GM21447 (cell line): ENCODE measurements around the gene ST3GAL3.

ENCODE experiments used
- ATAC-seq: cut with Tn5 transposase; IDR thresholded peaks from one replicate; pipeline ENCODE4 v1.9.1; 2021; ENCODE audit not compliant: unreplicated experiment

ST3GAL3 gene

DNA sequence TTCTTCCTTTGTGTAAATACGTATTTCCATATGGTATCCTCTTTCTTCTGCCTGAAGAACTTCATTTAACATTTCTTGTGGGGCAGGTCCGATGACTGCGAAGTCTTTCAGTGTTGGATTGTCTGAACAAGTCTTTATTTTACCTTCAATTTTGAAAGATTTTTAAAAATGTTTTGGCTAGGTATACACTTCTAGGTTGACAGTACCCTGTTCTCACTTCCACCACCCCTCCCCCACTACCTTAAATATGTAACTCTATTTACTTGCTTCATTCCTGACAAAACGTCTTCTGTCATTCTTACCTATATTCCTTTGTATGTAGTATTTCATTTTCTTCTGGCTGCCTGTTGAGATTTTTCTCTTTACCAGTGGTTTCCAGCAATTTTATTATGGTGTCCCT lies 140.5 kb downstream of the ST3GAL3 start:
- ATAC-seq = no peak

DNA sequence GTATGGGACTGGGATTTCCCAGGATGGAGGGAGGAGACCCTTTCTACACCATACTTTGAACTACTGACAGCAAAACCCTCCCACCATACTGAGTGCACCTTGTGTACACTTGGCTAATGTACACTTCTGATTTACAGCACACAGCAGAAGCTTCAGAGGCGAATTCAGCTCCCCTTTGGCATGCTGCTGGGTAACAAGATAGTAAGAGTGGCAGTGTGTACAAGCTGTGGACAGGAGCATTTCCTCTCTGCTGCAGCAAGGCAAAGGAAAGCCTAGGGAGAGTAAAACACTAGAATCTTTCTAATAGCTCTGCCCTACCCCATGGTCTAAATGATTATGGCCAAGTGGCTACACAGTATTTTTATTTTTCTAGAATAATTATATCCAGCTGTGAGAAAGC lies 142.3 kb downstream of the ST3GAL3 start:
- ATAC-seq = no peak

DNA sequence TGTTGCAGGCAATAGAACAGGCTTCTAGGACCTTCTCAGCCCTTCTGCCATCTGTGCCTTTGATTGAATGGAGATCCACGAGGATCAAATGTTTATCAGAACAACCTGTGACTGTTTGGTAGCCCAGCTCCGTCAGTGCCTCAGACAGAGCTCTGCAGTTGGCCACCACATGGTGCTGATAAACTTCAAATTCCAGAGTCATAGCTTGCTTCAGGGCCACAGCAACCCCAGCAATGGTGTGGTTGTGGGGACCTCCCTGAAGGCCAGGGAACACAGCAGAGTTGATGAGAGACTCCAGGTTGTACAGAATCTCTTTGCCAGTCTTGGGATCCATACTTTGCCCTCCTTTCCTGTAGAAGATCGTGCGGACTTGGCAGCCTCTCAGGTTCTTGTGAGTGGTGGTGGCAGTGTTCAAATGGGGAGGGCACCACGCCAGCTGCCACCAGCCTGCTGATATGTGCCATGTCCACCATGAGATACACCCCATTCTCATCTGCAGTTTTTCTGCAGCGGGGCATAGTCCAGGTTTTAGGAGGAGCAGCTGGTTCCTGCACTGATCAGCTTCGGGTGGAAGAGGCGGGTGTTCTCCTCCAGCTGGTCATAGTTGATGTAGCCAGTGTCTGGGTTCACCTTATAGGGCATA lies 143.4 kb downstream of the ST3GAL3 start:
- ATAC-seq = no peak

DNA sequence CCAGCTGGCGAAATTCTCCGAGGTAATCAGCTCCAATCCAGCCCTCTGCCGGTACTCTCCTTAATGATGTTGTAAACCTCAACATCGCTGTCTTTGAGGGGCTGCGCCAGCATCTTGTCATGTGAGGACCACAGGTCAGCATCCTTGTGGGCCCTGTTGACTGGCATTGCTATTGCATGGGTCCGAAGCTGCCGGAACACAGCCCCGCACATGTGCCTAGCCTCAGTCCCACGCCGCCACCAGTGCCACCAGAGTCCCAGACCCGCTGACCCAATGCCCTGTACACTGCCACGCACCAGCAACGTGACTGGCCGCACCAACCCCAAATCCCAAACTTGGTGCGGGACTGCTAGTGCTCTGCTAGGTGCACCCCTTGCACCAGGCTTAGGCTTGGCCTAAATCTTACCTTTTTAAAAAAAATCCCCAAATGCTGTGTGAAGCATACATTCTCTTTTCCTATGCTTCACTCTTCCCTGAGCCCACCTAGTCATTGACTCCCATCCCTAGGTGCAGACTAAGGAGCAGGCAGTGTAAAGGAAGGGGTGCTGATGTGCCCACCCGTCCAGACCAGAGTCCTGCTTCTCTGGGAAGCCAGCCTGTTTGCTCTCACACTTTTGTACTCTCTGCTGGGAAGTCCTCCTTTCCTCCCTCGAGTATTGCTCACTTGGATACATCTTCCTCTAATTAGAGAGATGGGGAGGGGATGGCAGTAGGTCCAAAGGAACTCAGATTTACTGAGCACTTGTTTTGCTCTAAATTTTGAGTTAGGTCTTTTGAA lies 144.4 kb downstream of the ST3GAL3 start:
- ATAC-seq = no peak

DNA sequence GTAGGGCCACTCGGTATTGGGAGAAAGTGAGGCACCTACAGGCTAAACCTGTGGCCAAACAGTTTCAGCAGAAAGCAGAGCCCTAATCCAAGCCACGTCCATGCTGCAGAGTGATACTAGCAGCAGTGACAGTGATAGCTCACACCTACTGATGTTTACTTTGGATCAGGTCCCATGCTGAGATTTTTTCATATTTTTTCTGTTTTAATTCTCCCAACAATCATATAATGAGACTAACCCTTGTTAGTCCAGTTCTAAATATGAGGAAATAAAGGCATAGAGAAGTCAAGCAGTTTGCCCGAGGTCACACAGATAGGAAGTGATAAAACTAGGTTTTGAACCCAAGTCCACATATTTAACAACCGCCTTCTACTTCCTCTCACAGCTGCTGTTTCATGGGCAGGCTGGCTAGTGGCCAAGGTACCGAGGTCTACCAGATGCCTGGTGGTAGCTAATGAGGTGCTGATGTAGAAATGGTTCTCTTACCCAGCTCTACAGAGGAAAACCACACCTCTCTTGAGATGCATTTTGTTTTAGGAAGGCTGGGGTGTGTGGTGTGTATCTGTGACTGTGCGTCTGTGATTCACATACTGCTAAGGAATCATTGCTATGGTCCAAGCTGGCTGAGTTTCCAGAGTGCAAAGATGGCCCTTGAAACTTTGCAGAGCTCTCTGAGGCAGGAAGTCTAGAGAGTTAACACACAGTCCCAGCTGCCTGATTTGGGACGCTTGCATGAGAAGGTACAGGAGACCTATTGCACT lies 146.0 kb downstream of the ST3GAL3 start:
- ATAC-seq = peak; percentile 55

DNA sequence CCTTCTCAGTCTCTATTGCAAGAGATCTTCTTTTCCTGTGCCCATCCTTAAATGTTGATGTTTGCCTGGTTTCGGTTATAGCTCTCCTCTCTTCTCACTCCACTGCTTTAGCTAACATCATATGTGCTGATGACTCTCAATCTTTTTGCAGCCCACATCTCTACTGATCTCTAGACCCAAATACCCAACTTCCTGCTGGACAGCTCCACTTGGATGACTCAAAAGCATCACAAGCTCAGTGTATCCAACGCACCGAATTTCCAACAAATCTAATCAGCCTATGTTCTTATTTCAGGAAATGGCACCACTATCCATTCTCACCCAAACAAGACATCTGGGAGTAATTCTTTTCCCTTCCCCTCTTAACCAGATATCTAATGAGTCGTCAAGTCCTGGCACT lies 147.1 kb downstream of the ST3GAL3 start:
- ATAC-seq = no peak

DNA sequence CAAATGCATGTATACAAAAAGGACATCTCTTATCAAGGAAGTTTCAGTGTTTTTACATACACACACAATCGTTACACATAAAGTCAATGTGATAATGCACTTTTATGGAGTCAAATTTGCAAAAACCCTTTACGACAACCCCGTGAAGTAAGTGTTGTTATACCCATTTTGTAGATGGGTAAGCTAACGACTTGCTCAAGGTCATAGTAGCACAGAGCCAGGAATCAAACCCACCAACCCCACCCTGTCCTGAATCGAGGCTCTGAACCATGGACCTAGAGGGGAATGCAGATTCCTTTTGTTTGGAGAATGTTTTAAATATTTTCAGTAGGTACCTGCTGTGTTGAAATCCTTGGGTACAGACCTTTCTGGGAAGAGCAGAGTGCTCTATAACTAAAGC lies 148.9 kb downstream of the ST3GAL3 start:
- ATAC-seq = no peak

DNA sequence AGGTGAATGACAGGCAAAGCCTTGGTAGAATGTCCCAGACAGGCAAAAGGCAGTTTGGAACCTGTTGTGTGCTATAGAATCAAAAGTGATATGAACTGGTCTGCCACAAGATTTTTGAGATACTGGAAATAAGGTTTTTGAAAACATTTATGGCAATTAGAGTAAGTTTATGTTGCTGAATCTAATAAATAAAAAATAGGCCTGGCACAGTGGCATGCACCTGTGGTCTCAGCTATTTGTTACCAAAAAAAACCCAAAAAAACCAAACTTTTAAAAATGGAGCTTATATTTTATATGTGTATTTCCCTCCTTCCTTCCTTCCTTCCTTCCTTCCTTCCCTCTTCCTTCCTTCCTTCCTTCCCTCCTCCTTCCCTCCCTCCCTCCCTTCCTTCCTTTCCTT lies 149.8 kb downstream of the ST3GAL3 start:
- no peak for ATAC-seq

DNA sequence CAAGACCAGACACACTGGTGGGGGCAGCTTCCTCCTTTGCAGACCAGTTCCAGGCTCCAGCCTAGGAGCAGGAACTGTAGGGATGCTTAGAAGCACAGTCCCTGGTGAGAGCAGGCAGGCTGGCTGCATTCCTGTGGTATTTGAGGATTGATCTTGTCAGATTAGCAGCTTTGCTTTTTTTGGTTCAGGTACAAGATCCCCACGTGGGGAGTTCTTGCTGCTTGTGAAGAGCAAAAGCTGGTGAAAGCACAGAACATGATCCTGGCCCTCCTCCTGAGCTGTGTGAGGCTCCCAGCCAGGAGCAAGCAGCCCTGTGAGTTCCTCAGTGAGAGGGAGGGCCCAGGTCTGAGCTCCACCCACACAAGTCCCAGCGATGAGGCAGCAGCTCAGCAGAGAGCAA lies 151.0 kb downstream of the ST3GAL3 start:
- ATAC-seq = no peak

DNA sequence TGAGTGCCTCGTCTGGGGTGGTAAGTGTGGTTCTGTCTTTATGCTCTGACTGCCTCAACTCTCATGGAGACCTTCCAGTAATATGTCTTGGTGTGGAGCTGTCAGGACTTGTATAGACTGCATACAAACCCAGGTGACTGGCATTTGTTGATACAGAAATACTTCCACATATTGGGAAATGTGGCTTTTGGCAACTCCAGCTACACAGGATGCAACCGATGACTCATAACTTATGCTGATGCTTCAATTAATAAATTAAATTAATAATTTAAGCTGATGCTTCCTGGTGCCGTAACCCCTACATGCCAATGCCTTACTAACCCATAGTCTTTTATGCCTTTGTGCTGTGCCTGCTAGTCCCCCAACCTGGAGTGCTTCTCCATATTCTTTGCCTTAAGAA lies 154.0 kb downstream of the ST3GAL3 start:
- no peak for ATAC-seq

DNA sequence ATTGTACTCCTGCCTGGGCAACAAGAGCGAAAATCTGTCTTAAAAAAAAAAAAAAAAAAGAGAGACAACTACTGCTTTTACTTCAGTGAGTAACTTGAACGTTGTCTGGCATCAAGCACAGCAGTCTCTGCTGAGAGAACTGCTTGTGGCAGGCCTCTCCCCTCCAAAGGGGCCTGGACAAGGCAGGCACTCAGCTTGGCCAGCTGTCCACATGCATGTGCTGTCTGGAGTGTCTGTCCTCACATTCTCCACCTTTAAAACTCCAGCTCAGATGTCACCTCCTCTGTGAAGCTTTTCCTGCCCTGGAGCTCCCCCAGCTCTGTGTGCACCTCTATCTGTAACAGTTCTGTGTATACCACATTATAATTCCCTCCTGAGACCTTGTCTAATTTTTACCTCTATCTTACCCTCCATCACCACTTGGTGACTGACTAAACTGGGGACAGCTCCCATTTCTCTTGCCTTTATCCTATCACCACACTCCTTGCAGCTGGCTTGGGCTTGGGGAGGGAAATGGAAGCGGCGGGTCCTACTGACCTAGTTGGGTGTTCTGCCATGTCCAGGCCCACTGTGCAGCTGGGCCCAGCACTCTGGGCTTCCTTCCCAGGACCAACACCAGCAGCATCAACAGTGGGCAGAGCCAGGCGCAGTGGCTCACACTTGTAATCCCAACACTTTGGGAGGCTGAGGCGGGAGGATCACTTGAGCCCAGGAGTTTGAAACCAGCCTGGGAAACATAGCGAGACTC lies 154.8 kb downstream of the ST3GAL3 start:
- ATAC-seq = no peak

DNA sequence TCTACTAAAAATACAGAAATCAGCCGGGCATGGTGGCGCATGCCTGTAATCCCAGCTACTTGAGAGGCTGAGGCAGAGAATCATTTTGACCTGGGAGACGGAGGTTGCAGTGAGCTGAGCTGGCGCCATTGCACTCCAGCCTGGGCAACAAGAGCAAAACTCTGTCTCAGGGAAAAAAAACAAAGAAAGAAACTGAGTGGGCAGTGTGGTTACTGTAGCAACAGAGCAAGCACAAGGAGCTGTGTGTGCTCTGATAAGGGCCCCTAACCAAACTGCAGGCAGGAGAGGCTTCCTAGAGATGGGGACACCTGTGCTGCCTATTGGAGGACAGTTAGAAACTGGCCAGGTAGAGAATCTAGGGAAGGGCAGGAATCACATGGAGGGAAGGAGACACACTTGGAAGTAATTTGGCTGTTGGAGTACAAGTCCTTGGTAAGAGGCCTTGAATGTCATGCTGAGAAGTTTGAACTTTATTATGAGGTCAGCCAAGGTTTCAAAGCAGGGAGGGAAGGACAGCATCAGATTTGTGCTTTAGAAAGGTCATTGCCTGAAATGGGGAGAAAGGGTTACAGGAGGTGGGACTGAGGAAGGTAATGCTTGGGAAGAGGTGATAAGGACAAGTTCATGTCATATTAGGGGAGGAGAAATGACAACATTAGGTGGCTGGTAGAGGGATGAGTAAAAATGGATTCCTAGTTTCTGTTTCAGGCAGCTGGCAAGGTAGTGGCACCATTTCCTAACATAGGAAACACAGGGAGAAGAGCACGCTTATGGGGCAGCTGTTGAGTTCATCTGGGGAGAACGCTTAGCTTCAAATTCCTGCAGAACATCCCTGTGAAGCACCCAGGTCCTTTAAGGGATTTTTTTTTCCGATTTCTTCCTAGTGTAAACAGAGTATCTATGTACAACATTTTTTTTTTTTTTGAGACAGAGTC lies 157.0 kb downstream of the ST3GAL3 start:
- no peak for ATAC-seq

DNA sequence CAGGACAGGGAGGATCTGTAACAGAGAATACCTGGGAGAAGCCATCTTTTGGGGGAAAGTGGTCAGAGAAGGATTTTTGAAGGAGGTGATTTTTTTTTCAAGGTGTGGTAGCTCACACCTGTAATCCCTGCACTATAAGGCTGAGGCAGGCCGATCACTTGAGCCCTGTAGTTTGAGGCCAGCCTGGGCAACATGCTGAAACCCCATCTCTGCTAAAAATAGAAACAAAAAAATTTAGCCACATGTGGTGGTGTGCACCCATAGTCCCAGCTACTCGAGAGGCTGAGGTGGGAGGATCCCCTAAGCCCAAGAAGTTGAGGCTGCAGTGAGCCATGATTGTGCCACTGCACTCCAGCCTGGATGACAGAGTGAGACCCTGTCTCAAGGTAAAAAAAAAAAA lies 158.9 kb downstream of the ST3GAL3 start:
- no peak for ATAC-seq

DNA sequence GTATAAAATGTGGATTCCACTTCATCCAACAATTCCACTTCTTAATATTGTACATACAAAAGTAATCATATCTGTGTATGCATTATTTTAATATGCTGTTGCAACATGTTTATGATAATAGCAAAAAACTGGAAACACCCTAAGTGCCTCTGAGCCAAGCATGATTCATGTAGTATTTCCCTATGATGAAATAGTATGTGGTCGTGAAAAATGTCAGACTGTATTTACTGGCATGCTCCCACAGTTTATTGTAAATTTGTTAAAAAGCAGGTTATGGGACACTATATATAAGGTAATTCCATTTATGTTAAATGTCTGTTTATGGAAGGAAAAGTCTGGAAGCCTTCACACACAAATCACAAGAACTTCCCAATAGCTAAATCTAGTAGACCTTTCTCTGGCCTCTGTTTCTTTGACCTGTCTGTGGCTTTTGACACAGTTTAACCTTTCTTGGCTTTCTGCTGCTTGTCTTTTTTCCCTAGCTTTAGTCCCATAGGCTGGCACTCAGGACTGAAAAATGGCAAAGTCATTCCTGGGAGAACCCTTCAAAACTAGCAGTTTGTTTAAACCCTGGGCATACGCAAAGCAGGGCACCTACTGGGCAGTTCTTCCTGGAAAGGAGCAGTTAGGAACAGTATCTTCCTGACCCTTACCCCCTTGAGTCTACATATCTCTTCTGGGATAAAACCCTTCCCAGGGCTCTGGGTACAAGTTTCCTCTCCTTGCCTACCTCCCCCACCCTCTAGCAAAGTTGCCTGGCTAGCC lies 160.8 kb downstream of the ST3GAL3 start:
- no peak for ATAC-seq

DNA sequence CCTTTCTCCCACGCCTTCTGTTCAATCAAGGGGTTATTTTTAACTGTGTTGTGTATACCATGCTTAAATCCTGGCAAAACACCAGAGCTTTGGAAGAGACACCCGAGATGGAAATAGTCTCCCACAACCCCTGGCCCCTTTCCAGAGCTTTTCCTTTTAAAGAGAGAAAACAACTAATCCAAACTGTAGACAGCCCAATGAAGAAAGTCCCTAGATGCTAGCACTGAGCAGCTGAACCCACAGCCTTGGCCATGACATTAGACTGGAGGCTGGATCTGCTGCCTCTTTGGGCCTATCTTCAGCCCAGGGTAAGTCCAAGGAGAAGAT lies 161.4 kb downstream of the ST3GAL3 start:
- ATAC-seq = no peak

DNA sequence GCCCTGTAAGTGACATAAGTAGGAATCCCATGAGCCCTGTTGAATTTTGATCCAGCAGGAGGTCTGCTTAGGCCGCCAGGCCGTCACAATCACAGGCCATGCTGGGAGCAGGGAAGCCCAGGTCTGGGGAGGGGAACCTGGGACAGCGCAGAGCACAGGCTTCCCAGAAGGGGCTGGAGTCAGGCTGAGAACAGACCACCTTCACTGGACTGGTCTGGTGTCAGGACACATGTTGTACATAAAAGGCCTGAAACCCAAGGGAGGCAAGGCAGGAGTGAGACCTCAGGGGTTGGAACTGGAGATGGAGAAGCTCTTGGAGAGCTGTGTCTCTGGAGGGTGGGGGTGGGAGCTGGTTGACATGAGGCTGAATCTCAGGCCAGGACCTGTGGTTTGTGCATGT lies 163.0 kb downstream of the ST3GAL3 start:
- no peak for ATAC-seq

DNA sequence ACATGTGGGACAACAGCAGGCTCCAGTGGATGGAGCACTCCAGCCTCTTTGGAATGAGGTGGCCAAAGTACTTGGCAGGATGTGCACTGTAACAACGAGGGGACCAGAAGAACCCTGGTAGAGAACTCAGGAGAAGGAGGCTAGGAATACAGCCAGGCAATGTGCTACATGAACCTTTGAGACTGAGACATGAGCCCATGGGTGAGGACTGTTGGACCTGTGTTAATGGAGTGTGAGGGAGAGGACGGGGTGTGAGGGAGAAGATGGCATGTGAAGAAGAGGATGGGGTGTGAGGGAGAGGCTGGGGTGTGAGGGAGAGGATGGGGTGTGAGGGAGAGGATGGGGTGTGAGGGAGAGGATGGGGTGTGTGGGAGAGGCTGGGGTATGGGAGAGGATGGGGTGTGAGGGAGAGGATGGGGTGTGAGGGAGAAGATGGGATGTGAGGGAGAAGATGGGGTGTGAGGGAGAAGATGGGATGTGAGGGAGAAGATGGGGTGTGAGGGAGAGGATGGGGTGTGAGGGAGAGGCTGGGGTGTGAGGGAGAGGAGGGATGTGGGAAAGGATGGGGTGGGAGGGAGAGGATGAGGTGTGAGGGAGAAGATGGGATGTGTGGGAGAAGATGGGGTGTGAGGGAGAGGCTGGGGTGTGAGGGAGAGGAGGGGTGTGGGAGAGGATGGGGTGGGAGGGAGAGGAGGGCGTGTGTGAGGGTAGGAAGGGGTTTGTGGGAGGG lies 164.0 kb downstream of the ST3GAL3 start:
- ATAC-seq = no peak

DNA sequence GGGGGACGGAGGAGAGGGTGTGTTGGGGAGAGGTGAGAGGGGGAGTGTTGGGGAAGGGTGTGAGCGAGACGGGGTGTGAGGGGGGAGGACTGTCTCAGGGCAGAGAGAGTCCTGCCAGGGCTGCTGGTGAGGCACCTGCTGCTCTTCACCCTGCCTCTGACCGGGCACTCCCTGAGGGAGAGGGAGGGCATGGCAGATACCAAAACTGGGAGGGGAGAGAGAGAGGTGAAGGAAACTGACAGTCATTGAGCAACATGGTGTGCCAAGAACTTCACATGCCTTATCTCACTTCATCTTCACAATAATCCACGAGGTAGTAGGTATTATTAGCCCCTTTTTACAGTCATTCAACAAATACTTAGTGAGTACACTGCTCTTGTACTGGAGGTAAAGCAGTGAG lies 164.9 kb downstream of the ST3GAL3 start:
- no peak for ATAC-seq

DNA sequence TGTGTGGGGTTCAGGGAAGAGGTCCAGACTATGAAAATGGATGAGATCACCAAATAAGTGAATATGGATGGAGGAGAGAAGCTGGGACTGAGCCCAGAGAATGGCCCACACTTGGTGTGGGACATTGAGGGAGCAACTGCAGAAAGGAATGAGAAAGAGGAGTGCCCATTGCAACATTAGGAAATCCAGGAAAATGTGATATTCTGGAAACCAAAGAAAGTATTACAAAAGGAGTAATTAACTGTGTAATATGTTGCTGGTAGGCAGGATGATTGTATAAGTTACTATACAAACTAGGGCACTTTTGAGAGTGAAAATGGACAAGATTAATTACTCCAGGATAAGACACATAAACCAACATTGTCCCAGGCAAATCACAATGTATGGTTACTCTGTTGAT lies 166.5 kb downstream of the ST3GAL3 start:
- no peak for ATAC-seq
